ENCODE results near the gene RXRG.

Gene RXRG

GRCh38 chr1:165408518-165408917, 36.4 kb downstream of the RXRG start:
- peak; percentile 21 for DNase-seq

- no peak for DNase-seq
Measured at GRCh38 chr1:165407398-165407797, 37.5 kb downstream of the RXRG start.

GRCh38 chr1:165403835-165404482, 41.0 kb downstream of the RXRG start:
- no peak for DNase-seq

- DNase-seq = no peak
Measured at GRCh38 chr1:165402517-165403111, 42.3 kb downstream of the RXRG start.

- peak; percentile 78 for DNase-seq
Measured at GRCh38 chr1:165397944-165398343, 47.0 kb downstream of the RXRG start.

GRCh38 chr1:165395901-165396300, 49.0 kb downstream of the RXRG start:
- DNase-seq = no peak

- no peak for DNase-seq
Measured at GRCh38 chr1:165395478-165395877, 49.4 kb downstream of the RXRG start.

GRCh38 chr1:165392634-165393571, 52.0 kb downstream of the RXRG start:
- DNase-seq = peak; percentile 97

GRCh38 chr1:165389609-165390008, 55.3 kb downstream of the RXRG start:
- no peak for DNase-seq

- DNase-seq = peak; percentile 61
Measured at GRCh38 chr1:165387961-165388360, 57.0 kb downstream of the RXRG start.

GRCh38 chr1:165387505-165387904, 57.4 kb downstream of the RXRG start:
- peak; percentile 25 for DNase-seq

- no peak for DNase-seq
Measured at GRCh38 chr1:165383599-165384405, 61.1 kb downstream of the RXRG start.

- peak; percentile 64 for DNase-seq
Measured at GRCh38 chr1:165383067-165383466, 61.9 kb downstream of the RXRG start.

GRCh38 chr1:165381745-165382505, 63.0 kb downstream of the RXRG start:
- DNase-seq = peak; percentile 62

GRCh38 chr1:165376811-165377311, 68.1 kb downstream of the RXRG start:
- DNase-seq = no peak

- peak; percentile 98 for DNase-seq
Measured at GRCh38 chr1:165376041-165376810, 68.7 kb downstream of the RXRG start.

GRCh38 chr1:165375623-165376022, 69.3 kb downstream of the RXRG start:
- no peak for DNase-seq

GRCh38 chr1:165371588-165372225, 73.2 kb downstream of the RXRG start:
- DNase-seq = peak; percentile 13

- peak; percentile 37 for DNase-seq
Measured at GRCh38 chr1:165369255-165369848, 75.6 kb downstream of the RXRG start.
